BLaER1 (cell line): Measurements from ENCODE around the gene MYO1E.

ENCODE experiments used
- H3K27ac ChIP-seq: shearing (Covaris generic); formaldehyde crosslinking; 2 replicates; pipeline ENCODE4 v1.8.1; 2022
- H3K27me3 ChIP-seq: shearing (Covaris generic); formaldehyde crosslinking; 2 replicates; pipeline ENCODE4 v1.8.1; 2022
- H3K36me3 ChIP-seq: shearing (Covaris generic); formaldehyde crosslinking; 2 replicates; pipeline ENCODE4 v1.8.1; 2022
- H3K4me1 ChIP-seq: shearing (Covaris generic); formaldehyde crosslinking; 2 replicates; pipeline ENCODE4 v1.8.1; 2022
- H3K4me2 ChIP-seq: shearing (Covaris generic); formaldehyde crosslinking; 2 replicates; pipeline ENCODE4 v1.8.1; 2022
- H3K4me3 ChIP-seq: shearing (Covaris generic); formaldehyde crosslinking; 2 replicates; pipeline ENCODE4 v1.8.1; 2022
- H3K9ac ChIP-seq: shearing (Covaris generic); formaldehyde crosslinking; 2 replicates; pipeline ENCODE4 v1.8.1; 2022
- H3K9me3 ChIP-seq: shearing (Covaris generic); formaldehyde crosslinking; 2 replicates; pipeline ENCODE4 v1.8.1; 2022
- H4K20me1 ChIP-seq: shearing (Covaris generic); formaldehyde crosslinking; 2 replicates; pipeline ENCODE4 v1.8.1; 2022
- Cebpa-rat ChIP-seq: shearing (Covaris generic); IDR thresholded peaks from 2 replicates; pipeline ENCODE4 v1.8.1; 2022

MYO1E gene

DNA sequence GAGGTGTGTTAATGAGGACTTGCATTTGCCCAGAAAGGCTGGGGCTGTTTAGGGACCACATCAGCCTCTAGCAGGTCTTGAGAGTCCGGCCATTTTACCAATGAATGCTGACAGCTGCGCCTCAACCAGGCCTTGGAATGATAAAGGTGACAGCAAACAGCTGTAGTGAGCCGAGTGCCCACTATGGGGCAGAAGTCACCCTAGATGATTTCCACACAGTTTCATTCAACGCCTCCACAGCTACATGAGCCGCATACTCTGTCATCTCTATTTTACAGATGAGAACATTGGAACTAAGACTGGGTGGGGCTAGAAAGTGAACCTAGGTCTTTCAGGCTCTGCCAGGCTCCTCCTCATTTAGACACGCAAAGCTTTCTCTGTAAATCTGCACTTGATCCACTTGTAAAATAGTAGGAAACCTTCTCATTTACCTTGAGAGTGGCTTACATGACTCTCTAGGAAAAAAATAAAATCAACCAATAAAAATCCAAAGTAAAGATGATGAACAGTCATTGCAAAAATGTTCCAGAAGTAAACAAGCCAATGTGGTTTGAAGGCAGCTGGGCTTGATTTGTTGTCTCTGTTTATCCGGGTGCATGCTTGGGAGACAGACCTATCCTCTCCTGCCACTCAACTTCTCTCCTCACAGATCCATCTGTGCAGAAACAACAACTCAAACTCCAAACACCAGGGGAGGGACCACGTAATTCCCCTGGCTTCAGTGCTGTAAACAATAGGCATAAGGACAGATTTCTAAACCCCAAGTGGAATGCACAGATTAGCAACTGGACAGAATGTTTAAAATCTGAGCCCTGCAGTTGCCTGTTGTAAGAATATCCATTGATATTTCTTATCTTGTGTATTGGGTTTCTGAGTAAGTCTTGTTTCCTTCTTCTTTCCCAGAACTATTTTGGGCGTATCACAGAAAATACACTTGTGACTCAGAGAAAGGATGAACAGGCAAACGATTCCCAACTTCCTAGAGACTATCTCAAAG is 197.5 kb downstream of the MYO1E start:
- no peaks in the 10 kb centered on the region for H4K20me1 ChIP-seq
- H3K27ac ChIP-seq = no peak overlapping the region
- H3K4me1 ChIP-seq = no peaks in the 10 kb centered on the region
- H3K4me2 ChIP-seq = no peak overlapping the region
- H3K27me3 ChIP-seq = no peaks in the 10 kb centered on the region
- no peak for TF ChIP-seq Cebpa-rat
- H3K9ac ChIP-seq = no peak overlapping the region
- H3K9me3 ChIP-seq = no peaks in the 10 kb centered on the region
- H3K4me3 ChIP-seq = no peak overlapping the region
- H3K36me3 ChIP-seq = no peaks in the 10 kb centered on the region

DNA sequence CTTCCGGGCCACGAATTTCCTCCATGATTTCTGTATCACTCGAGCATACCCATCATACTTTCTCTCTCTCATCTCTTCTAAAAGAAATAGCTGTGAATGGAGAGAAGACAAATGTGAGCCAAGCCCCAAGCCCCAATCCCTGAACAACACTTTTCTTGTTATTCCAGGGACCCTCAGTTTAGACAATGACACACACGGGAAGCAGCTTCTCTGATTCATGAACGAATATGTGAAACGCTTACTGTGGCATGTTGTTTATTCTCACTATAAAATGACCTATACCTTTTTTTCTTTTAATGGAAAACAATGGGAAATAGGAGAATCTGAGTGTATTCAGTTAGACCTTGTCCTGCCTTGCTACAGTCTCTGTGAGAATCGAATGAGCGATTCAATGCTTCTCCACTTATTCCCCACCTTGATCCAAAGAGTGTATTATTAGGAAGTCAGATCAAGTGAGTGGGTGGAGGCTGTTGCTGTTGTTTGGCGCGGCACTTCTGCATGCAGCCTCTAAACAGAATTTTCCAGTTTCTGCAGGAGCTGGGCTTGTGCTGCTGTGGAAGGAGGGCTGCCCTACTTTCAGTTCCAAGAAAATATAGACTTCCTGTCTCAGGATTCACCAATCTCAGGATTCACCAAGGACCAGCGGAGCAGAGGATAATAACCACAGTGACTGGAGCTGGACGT is 198.4 kb downstream of the MYO1E start:
- TF ChIP-seq Cebpa-rat = no peak
- Histone ChIP-seq H3K4me2 (no peak overlapping the region), H3K4me1 (no peaks in the 10 kb centered on the region), H3K9me3 (no peaks in the 10 kb centered on the region), H3K36me3 (no peaks in the 10 kb centered on the region), H3K4me3 (no peak overlapping the region), H3K9ac (no peak overlapping the region), H3K27me3 (no peaks in the 10 kb centered on the region), H4K20me1 (no peaks in the 10 kb centered on the region), H3K27ac (no peak overlapping the region)

GRCh38 chr15:59173194-59173593 is 199.5 kb downstream of the MYO1E start:
- H3K27ac ChIP-seq = no peak overlapping the region
- H3K9me3 ChIP-seq = no peaks in the 10 kb centered on the region
- no peak for TF ChIP-seq Cebpa-rat
- H4K20me1 ChIP-seq = no peaks in the 10 kb centered on the region
- no peak overlapping the region for H3K4me2 ChIP-seq
- H3K4me1 ChIP-seq = no peaks in the 10 kb centered on the region
- H3K9ac ChIP-seq = no peak overlapping the region
- no peak overlapping the region for H3K4me3 ChIP-seq
- H3K36me3 ChIP-seq = no peaks in the 10 kb centered on the region
- no peaks in the 10 kb centered on the region for H3K27me3 ChIP-seq

- no peak for TF ChIP-seq Cebpa-rat
Measured at GRCh38 chr15:59172289-59172901, 200.3 kb downstream of the MYO1E start.

GRCh38 chr15:59171067-59171397 is 201.6 kb downstream of the MYO1E start:
- Histone ChIP-seq H3K4me2 (no peak overlapping the region), H3K9ac (no peak overlapping the region), H3K4me1 (peaks cover 3% of the 10 kb centered on the region), H3K36me3 (no peaks in the 10 kb centered on the region), H3K9me3 (no peaks in the 10 kb centered on the region), H3K27ac (no peak overlapping the region), H3K27me3 (no peaks in the 10 kb centered on the region), H4K20me1 (no peaks in the 10 kb centered on the region), H3K4me3 (no peak overlapping the region)
- no peak for TF ChIP-seq Cebpa-rat

More at GRCh38 chr15:59172289-59172901, 200.3 kb downstream of the MYO1E start:
- Histone ChIP-seq H3K27ac (no peak overlapping the region), H3K27me3 (no peaks in the 10 kb centered on the region), H3K4me2 (no peak overlapping the region), H3K4me3 (no peak overlapping the region), H3K4me1 (no peaks in the 10 kb centered on the region), H4K20me1 (no peaks in the 10 kb centered on the region), H3K9ac (no peak overlapping the region), H3K36me3 (no peaks in the 10 kb centered on the region), H3K9me3 (no peaks in the 10 kb centered on the region)

GRCh38 chr15:59170295-59171066 is 202.2 kb downstream of the MYO1E start:
- H3K9me3 ChIP-seq = no peaks in the 10 kb centered on the region
- H3K36me3 ChIP-seq = no peaks in the 10 kb centered on the region
- no peak overlapping the region for H3K4me2 ChIP-seq
- no peak overlapping the region for H3K9ac ChIP-seq
- H3K4me1 ChIP-seq = peaks cover 9% of the 10 kb centered on the region
- no peak overlapping the region for H3K4me3 ChIP-seq
- H4K20me1 ChIP-seq = no peaks in the 10 kb centered on the region
- TF ChIP-seq Cebpa-rat = no peak
- no peaks in the 10 kb centered on the region for H3K27me3 ChIP-seq
- H3K27ac ChIP-seq = no peak overlapping the region

DNA sequence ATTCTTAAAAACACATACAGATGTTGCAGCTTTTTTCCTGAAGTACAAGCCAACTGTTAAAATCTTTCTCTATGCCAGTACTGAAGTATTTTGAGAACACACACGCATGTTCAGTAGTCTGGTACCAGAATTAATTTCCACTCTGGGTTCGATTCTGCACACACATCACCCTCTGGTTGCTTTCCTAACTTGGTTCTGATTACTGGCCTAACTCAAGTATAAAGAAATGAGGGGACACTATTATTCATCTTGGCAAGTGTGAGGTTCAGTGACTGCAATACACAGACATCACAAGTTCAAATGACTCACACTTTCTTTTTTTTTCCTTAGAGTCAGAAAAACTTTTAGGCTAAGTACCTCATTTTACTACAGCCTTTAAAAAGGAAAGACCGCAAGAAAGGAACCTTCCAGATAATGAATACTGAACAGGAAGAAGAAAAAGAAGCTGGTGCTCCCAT is 203.4 kb downstream of the MYO1E start:
- no peaks in the 10 kb centered on the region for H4K20me1 ChIP-seq
- TF ChIP-seq Cebpa-rat = no peak
- no peaks in the 10 kb centered on the region for H3K9me3 ChIP-seq
- no peak overlapping the region for H3K4me2 ChIP-seq
- no peak overlapping the region for H3K27ac ChIP-seq
- H3K27me3 ChIP-seq = no peaks in the 10 kb centered on the region
- H3K4me3 ChIP-seq = no peak overlapping the region
- peaks cover 14% of the 10 kb centered on the region for H3K4me1 ChIP-seq
- H3K36me3 ChIP-seq = no peaks in the 10 kb centered on the region
- H3K9ac ChIP-seq = no peak overlapping the region

DNA sequence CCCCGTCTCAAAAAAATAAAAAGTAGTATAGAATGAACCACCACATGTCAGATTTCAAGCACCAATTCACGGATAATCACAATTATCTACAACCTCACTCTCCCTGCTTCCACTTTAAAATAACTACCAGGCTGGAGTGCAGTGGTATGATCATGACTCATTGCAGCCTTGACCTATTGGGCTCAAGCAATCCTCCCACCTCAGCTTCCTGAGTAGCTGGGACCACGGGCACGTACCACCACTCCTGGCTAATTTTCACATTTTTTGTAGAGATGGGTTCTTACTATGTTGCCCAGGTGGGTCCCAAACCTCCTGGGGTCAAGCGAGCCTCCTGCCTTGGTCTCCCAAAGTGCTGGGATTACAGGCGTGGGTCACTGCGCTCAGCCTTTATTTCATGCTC is 204.1 kb downstream of the MYO1E start:
- Histone ChIP-seq H3K36me3 (no peaks in the 10 kb centered on the region), H3K4me2 (no peak overlapping the region), H3K4me3 (no peak overlapping the region), H4K20me1 (no peaks in the 10 kb centered on the region), H3K9ac (no peak overlapping the region), H3K27me3 (no peaks in the 10 kb centered on the region), H3K4me1 (peaks cover 14% of the 10 kb centered on the region), H3K9me3 (no peaks in the 10 kb centered on the region), H3K27ac (no peak overlapping the region)
- TF ChIP-seq Cebpa-rat = no peak

DNA sequence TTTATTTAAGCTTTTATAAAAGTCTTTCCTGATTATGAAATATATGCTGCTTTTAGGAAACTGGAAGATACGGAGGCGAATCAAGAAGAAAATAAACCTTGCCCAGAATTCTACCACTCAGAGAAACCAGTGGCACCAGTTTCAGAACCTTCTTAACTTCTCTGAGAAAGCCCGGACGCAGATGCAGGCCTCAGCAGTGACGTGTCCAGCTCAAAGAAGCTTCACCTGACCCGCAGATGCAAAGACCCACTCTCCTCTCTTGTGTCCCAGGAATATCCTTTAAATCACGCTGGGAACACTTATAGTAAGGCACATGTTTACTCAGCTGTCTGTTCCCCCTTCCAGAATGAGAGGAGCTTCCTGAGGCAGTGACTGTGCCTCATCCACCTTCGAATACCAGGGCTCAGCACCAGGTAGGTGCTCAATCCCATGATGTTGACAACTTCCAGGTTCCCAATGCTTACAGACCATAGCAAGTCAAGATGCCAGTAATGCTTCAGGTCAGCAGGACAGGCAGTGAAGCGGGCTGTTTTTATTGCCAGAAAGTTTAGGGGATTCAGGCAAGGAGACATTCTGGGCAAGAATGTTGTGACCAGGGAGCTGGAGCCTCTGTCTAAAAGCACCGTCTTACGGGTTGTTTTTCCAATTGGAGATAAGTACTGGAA is 205.9 kb downstream of the MYO1E start:
- Histone ChIP-seq H3K4me2 (no peak overlapping the region), H3K36me3 (no peaks in the 10 kb centered on the region), H3K27ac (peak overlapping the region; percentile 54; the same call in 1 of the 2 replicates), H3K27me3 (no peaks in the 10 kb centered on the region), H3K4me1 (peaks cover 14% of the 10 kb centered on the region), H3K9ac (no peak overlapping the region), H4K20me1 (no peaks in the 10 kb centered on the region), H3K4me3 (no peak overlapping the region), H3K9me3 (no peaks in the 10 kb centered on the region)
- TF ChIP-seq Cebpa-rat = no peak
